ENCODE results near the gene GPR183.

The GPR183 gene

GRCh38 chr13:99311748-99312492, 4.7 kb upstream of the GPR183 start:
- no peak for DNase-seq (ENCODE audit: low read depth, low spot score)

DNA sequence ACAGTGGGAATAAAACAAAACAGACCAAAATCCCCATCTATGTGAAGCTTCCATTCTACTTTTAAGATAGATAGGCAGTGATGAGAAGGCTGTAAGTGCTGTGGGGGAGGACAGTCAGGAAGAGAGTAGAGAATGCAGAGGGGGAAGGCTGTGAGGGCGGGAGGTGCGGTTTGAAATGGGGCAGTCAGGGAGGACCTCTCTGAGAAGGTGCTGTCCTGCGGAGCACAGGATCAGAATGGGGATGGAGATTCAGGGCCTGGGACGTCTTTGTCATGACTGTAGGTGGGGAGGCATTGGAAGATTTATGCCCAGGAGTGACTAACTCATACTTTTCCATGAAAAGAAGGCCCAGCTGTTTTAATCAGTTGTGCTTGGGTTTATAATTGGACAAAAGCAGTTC, 3.9 kb upstream of the GPR183 start:
- DNase-seq (ENCODE audit: low read depth, low spot score): no peak

GRCh38 chr13:99310382-99311031, 3.3 kb upstream of the GPR183 start:
- no peak for DNase-seq (ENCODE audit: low read depth, low spot score)

- DNase-seq (ENCODE audit: low read depth, low spot score): peak; percentile 58
These were observed 1.4 kb upstream of the GPR183 start for GRCh38 chr13:99308471-99309087.

GRCh38 chr13:99307648-99308339, 595 bp upstream of the GPR183 start:
- DNase-seq (ENCODE audit: low read depth, low spot score): peak; percentile 82

- DNase-seq (ENCODE audit: low read depth, low spot score): no peak
These were observed 1.6 kb downstream of the GPR183 start for GRCh38 chr13:99305566-99305965.

DNA sequence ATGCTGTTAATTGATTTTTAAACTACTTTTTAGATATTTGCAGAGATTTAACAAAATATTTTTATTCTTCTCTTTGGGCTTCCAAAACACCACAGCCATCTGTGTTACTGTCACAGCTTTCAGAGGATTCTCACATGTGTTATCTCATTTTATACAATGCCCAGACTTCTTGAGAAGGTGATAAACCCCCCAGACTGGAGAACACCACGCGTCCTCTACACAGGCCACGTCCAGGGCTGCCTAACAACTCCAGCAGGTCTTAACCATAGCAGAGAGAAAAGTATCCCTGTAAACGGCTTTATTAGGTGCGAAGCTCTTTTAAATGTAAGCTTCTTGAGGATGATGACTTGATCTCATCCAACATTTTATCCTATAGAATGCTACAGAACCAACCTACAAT, 2.0 kb downstream of the GPR183 start:
- no peak for DNase-seq (ENCODE audit: low read depth, low spot score)

- no peak for DNase-seq (ENCODE audit: low read depth, low spot score)
These were observed 2.7 kb downstream of the GPR183 start for GRCh38 chr13:99304541-99304940.

DNA sequence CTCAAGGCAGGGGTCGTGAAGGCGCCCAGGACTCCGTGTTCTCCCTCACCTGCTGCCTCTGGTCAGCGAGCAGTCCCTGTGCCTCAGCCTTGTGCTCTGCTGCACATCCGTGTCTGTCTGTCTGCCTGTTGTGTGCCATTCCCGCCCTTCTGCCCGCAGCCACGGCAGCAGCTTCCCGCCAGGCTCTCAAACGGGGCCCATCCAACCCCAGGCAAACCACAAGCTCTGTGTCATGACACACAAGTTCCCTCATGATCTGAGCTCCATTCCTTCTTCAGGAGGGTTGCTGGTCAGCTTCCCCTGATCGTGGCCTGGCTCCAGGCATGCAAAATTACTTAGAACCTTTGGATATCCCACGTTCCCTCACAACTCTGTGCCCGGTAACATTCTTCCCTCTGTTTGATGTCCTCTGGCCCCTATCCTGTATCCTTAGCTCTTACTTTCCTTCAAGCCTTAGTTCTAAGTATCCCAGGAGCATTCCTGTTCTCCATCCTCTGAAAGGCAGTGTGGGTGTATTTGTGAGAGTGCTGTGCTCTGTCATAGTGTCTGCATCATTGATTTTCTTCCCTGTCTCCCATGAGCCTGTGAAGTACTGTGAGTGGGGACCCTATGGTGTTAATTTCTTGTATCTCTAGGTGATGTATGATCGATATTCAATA, 3.2 kb downstream of the GPR183 start:
- no peak for DNase-seq (ENCODE audit: low read depth, low spot score)

DNA sequence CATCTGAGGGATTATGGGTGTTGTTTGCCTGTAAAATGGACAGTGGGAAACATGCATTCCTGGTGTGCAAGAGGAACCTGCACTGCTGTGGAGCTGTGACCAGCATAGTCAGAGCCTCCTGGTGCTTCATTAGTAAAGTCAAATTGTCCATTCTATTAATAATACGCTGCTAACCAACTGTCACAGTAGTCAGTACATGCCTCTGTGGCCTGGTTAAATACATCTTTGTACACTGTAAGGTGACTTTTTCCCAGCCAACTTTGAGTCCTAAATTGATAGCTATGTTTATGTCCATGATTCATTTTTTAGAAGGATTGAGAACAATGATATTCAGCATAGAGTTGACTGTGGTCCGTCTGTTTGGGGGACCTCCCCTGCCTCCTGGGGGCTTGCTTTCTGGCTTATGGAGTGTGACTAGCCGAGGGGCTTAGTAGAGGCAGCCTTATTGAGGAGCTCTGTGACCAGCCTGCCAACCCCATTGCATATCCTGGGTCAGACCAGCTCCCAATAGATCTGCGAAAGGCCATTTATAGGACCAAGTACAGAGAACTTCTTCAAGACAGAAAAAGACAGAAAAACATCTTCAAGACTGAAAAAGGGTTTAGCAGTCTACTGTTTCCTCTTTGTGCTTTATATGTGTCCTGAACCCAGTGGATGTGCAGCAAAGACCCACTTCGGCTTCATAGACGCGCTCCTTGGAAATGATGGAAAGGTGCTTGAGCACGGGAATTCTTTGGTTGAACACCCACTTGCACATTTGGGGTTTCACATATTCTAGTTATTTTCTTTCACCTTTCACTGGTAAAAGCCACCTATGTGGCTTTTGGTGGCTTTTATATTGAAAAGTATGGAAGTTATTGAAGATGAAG, 4.3 kb downstream of the GPR183 start:
- no peak for DNase-seq (ENCODE audit: low read depth, low spot score)

- no peak for DNase-seq (ENCODE audit: low read depth, low spot score)
These were observed 5.1 kb downstream of the GPR183 start for GRCh38 chr13:99301913-99302636.

- no peak for DNase-seq (ENCODE audit: low read depth, low spot score)
These were observed 6.0 kb downstream of the GPR183 start for GRCh38 chr13:99301056-99301838.

DNA sequence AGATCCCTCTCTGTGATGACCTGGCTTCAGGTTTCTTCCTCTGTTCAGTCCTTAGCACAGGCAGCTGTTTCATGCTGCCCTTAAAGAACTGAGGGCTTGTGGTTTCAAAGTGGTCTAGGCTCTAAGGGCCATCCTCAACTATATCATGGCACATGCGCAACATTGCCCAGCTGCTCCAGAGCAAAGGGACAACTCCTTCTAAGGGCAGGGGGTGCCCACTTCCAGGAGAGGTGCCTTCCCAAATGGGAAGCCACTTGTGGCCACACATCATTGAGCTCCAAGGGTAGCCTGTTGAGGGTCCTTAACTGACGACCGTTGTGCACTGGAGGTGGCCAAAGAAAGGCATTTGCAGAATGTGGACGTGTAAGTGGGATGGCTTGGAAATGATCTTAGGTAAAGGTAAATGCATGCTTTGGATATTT, 7.3 kb downstream of the GPR183 start:
- no peak for DNase-seq (ENCODE audit: low read depth, low spot score)

GRCh38 chr13:99299256-99299919, 7.8 kb downstream of the GPR183 start:
- no peak for DNase-seq (ENCODE audit: low read depth, low spot score)

- no peak for DNase-seq (ENCODE audit: low read depth, low spot score)
These were observed 9.1 kb downstream of the GPR183 start for GRCh38 chr13:99298056-99298455.

DNA sequence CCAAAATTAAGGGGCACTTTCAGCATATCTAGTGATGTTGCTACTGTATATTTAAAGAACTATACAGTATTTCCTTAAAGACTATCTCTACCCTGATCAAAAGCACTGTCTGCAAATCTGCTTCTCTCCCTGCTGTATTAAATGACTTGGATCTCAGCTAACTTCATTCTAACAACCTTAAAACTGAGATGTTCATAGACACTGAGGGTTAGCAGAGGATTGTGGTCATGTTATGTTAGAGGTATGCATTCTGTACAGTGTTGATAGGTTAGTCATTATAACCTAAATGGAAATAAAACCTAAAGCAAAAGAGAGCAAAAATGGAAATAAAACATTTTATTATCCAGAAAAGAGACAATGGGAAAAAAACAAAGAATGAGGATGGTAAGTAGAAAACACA, 9.9 kb downstream of the GPR183 start:
- DNase-seq (ENCODE audit: low read depth, low spot score): no peak

DNA sequence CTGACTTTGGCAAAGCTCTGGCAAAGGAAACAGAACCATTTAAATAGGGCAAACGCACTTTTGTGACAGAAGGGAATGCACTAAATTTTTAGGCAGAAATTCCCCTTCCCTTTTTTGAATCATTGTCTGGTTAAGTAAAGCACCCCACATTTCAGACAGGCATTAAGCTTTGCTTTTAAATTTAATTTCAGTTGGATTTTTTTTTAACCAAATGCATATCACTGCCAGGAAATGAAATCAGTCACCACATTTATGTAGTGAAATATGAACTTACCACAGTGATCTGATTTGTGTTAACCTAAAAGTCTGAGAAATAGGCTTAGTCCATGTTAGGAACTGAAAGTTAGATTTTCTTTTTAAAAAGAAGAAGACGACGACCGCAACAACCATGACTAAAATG, 10.8 kb downstream of the GPR183 start:
- no peak for DNase-seq (ENCODE audit: low read depth, low spot score)

DNA sequence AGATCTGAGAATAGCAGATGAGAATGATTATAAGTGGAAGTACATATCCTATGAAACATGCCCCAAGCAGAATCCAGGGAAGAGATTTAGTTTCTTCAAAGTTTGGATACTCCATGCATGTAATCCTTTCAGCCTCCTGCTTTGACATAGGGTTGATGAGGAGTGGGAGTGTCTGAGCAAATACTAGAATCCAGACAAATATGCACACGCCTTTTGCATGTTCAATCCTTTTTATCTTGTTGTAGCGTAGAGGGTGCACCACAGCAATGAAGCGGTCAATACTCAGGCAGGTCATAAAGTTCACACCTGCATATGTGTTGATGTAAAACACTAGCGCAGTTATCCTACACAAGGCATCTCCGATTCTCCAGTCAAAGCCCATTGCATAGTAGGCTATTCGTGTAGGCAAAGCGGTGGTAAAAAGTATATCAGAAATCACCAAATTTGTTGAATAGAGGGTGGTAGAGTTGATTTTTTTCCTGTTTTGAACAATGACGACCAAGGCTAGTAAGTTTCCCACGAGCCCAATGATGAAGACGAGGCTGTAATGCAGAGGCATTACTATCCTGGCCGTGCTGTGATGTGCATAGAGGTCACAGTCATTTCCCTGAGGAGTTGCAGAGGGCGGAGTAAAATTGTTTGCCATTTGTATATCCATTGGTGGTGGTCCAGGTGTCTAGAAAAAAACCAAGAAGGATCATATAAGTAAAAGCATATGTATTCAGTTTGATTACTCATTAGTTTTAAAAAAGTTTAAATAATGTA, 11.5 kb downstream of the GPR183 start:
- no peak for DNase-seq (ENCODE audit: low read depth, low spot score)
